NCI-H187 treated with DMSO at 0.1 percent for 48 hours (cell line): ENCODE results near the gene UBR7.

Source experiments
- DNase-seq: peaks from one replicate; lab custom pipeline; 2025; lab: John Stamatoyannopoulos, UW

UBR7 gene

GRCh38 chr14:93249128-93249831, 42.2 kb downstream of the UBR7 start:
- DNase-seq: no peak

GRCh38 chr14:93262446-93262845, 55.4 kb downstream of the UBR7 start:
- no peak for DNase-seq

DNA sequence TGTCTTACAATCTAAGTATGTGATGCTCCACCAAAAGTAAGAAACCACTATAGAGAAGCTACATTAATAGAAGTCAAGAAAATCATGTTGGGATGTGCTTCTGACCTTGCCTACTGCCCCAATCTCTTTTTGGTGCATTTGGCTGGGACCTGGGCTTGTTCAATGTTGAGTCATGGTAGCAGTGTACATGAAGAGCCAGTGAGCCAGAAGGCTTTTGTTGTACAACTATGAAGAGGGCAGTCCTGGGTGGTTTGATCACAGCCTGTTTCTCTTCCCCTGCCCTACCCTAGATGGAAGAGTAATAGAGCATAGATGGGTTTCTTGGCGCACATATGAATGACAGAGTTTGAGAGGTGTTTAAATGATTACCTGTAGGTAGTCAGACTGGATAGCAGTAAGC, 56.4 kb downstream of the UBR7 start:
- DNase-seq: no peak

DNA sequence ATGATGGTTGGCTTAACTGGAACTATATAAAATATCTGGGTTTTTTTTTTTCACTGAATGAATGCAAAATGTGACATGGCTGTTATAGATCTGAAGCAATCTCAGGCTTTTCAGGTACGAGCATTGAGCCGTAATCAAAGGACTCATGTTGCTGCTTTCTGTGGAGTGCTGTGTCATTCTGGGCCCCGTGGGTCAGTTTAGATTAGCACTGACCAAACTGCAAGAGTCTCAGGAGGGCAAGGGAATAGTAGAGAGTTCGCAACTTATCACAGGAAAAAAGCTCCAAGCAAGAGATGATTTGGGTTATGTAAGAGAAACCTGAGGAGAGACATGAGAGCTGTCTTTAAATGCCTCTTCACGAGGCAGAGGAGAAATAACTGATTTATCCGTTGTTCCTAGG, 59.1 kb downstream of the UBR7 start:
- DNase-seq: no peak

- DNase-seq: no peak
Observed at GRCh38 chr14:93267149-93267711, 60.2 kb downstream of the UBR7 start.

GRCh38 chr14:93268406-93268805, 61.4 kb downstream of the UBR7 start:
- no peak for DNase-seq

- no peak for DNase-seq
Observed at GRCh38 chr14:93269341-93270068, 62.4 kb downstream of the UBR7 start.

- no peak for DNase-seq
Observed at GRCh38 chr14:93271111-93271510, 64.1 kb downstream of the UBR7 start.

GRCh38 chr14:93274055-93274806, 67.2 kb downstream of the UBR7 start:
- DNase-seq: no peak

DNA sequence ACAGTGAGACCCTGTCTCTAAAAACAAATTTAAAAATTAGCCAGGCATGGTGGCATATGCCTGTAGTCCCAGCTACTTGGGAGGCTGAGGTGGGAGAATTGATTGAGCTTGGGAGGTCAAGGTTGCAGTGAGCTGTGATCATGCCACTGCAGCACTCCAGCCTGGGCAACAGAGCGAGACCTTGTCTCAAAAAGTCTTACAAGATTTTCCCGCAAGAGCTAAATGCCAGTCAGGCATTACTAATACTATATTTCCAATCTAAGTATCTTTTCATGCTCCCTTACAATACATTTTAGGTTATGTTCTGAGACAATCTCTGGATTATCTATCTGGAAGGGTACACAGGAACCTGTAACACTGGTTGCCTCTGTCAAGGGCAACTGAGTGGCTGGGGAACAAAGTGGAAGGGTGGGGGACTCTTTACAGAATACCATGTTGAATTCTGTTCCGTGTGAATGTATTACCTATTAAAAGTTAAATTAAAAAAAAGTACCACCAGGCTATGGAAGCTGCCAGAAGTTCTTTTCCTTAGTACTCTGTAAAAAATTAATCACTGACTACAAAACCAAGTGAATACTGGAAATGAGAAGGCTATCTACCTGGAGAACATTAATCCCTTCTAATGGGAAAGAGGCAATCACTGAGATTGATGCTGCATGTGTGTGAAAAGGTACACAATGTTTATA, 69.1 kb downstream of the UBR7 start:
- no peak for DNase-seq
